ENCODE results near the gene SPINK2.

Gene SPINK2

DNA sequence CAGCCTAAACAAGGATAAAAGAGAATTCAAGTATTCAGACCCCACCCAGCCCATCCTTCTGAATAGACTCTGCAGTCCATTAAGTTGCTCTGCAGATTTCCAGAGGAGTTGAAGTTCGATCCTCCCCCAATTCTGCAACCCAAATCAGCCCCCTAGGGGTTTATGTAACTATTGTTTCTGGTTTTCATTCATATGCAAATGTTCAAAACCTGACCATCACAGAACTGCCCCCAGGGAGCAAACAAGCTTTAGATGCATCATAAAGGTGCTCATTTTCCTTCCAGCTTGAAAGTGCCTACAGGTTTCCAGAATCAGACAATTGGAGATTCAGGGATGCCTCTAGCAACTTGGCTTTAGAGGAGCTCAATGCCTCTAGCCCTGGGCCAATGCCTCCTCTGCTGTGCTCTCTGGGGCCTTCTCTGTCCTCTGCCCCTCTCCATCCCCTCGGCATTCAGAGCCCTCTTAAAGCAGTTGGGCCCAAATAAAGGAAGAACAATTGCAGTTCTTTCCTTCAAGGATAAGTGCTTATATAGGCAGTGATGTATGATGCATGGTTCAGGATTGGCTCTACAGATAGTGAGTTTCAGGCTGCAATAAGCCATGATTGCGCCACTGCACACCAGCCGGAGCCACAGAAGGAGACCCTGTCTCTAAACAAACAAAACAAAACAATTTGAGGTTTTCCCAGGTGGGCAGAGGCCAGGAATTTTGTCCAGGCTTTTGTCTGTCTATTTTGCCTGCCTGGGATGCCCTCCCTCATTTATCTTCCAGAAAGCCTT is 23.5 kb upstream of the SPINK2 start:
- Histone ChIP-seq H3K27me3 (ENCODE audit: insufficient read depth, low read length, poor library complexity, severe bottlenecking) (no peaks in the 10 kb centered on the region), H3K9me3 (ENCODE audit: insufficient read depth, low read depth, low read length) (no peaks in the 10 kb centered on the region), H3F3A (ENCODE audit: low read depth) (no peaks in the 10 kb centered on the region), H3K79me2 (ENCODE audit: insufficient read depth, low read length) (no peaks in the 10 kb centered on the region), H3K4me3 (ENCODE audit: low read length, poor library complexity, severe bottlenecking) (no peak overlapping the region), H2AFZ (ENCODE audit: low read length) (no peak overlapping the region), H3K4me2 (ENCODE audit: low read depth, low read length, poor library complexity, severe bottlenecking) (no peak overlapping the region), H3K9me2 (replicated peaks; ENCODE audit: low read depth, low read length) (no peaks in the 10 kb centered on the region), H3K36me3 (ENCODE audit: insufficient read depth, low read length) (no peaks in the 10 kb centered on the region), H4K20me1 (ENCODE audit: insufficient read depth, low read length, poor library complexity, severe bottlenecking) (no peaks in the 10 kb centered on the region), H3K9ac (ENCODE audit: low read depth, low read length, poor library complexity, severe bottlenecking) (no peak overlapping the region), H3K4me1 (ENCODE audit: insufficient read depth, low read length, poor library complexity, severe bottlenecking) (no peaks in the 10 kb centered on the region)
- TF ChIP-seq, protein P1, sequence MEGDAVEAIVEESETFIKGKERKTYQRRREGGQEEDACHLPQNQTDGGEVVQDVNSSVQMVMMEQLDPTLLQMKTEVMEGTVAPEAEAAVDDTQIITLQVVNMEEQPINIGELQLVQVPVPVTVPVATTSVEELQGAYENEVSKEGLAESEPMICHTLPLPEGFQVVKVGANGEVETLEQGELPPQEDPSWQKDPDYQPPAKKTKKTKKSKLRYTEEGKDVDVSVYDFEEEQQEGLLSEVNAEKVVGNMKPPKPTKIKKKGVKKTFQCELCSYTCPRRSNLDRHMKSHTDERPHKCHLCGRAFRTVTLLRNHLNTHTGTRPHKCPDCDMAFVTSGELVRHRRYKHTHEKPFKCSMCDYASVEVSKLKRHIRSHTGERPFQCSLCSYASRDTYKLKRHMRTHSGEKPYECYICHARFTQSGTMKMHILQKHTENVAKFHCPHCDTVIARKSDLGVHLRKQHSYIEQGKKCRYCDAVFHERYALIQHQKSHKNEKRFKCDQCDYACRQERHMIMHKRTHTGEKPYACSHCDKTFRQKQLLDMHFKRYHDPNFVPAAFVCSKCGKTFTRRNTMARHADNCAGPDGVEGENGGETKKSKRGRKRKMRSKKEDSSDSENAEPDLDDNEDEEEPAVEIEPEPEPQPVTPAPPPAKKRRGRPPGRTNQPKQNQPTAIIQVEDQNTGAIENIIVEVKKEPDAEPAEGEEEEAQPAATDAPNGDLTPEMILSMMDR (conservative IDR thresholded peaks at IDR 0.05; ENCODE audit: low read length) = no peak

DNA sequence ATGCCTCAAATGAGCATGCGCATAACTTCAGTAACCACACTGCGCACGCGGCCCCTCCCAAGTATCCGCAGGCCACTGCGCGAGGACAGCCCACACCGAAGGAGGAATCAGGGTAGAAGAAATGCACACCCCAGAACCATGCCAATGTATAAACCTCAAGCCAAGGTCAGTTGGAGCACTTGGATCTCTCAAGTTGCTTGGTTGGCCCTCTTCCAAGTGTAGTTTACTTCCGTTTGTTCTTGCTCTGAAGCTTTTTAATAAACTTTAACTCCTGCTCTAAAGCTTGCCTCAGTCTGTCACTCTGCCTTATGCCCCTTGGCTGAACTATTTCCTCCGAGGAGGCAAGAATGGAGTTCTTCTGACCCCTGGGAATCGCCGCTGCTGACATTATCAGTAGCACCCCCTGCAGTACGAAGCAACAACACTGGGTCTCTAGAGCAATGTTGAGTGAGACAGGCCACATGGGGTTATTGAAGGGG is 22.0 kb upstream of the SPINK2 start:
- H3K36me3 ChIP-seq (ENCODE audit: insufficient read depth, low read length) = no peaks in the 10 kb centered on the region
- no peak overlapping the region for H3K4me3 ChIP-seq (ENCODE audit: low read length, poor library complexity, severe bottlenecking)
- no peak overlapping the region for H2AFZ ChIP-seq (ENCODE audit: low read length)
- H3K9me2 ChIP-seq (replicated peaks; ENCODE audit: low read depth, low read length) = no peaks in the 10 kb centered on the region
- H4K20me1 ChIP-seq (ENCODE audit: insufficient read depth, low read length, poor library complexity, severe bottlenecking) = no peaks in the 10 kb centered on the region
- H3K27me3 ChIP-seq (ENCODE audit: insufficient read depth, low read length, poor library complexity, severe bottlenecking) = no peaks in the 10 kb centered on the region
- H3K4me1 ChIP-seq (ENCODE audit: insufficient read depth, low read length, poor library complexity, severe bottlenecking) = no peaks in the 10 kb centered on the region
- no peaks in the 10 kb centered on the region for H3F3A ChIP-seq (ENCODE audit: low read depth)
- H3K9ac ChIP-seq (ENCODE audit: low read depth, low read length, poor library complexity, severe bottlenecking) = no peak overlapping the region
- no peaks in the 10 kb centered on the region for H3K9me3 ChIP-seq (ENCODE audit: insufficient read depth, low read depth, low read length)
- TF ChIP-seq EZH2phosphoT487 (IDR thresholded peaks at IDR 0.05; ENCODE audit: borderline replicate concordance) = no peak
- TF ChIP-seq, protein P1 (conservative IDR thresholded peaks at IDR 0.05; ENCODE audit: low read length) = no peak
- no peaks in the 10 kb centered on the region for H3K79me2 ChIP-seq (ENCODE audit: insufficient read depth, low read length)
- no peak overlapping the region for H3K4me2 ChIP-seq (ENCODE audit: low read depth, low read length, poor library complexity, severe bottlenecking)

DNA sequence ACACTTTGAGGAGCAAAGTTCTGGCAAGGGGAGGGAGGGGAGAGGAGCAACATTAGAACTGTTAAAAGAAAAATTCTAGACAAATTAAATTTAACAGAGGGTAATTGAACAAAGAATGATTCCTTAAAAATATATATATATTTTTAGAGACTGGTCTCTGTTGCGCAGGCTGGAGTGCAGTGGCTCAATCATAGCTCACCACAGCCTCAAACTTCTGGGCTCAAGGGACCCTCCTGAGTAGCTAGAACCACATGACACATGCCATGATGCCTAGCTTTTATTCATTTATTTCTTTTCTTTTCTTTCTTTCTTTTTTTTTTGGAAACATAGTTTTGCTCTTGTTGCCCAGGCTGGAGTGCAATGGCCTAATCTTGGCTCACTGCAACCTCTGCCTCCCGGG is 19.1 kb upstream of the SPINK2 start:
- Histone ChIP-seq H3K4me1 (ENCODE audit: insufficient read depth, low read length, poor library complexity, severe bottlenecking) (peaks cover 10% of the 10 kb centered on the region), H3K9ac (ENCODE audit: low read depth, low read length, poor library complexity, severe bottlenecking) (no peak overlapping the region), H3F3A (ENCODE audit: low read depth) (no peaks in the 10 kb centered on the region), H2AFZ (ENCODE audit: low read length) (no peak overlapping the region), H3K36me3 (ENCODE audit: insufficient read depth, low read length) (no peaks in the 10 kb centered on the region), H3K9me2 (replicated peaks; ENCODE audit: low read depth, low read length) (no peaks in the 10 kb centered on the region), H3K27me3 (ENCODE audit: insufficient read depth, low read length, poor library complexity, severe bottlenecking) (no peaks in the 10 kb centered on the region), H4K20me1 (ENCODE audit: insufficient read depth, low read length, poor library complexity, severe bottlenecking) (no peaks in the 10 kb centered on the region), H3K9me3 (ENCODE audit: insufficient read depth, low read depth, low read length) (no peaks in the 10 kb centered on the region), H3K79me2 (ENCODE audit: insufficient read depth, low read length) (no peaks in the 10 kb centered on the region), H3K4me3 (ENCODE audit: low read length, poor library complexity, severe bottlenecking) (no peak overlapping the region), H3K4me2 (ENCODE audit: low read depth, low read length, poor library complexity, severe bottlenecking) (no peak overlapping the region)
- TF ChIP-seq, protein P1 (conservative IDR thresholded peaks at IDR 0.05; ENCODE audit: low read length) = no peak
- no peak for TF ChIP-seq EZH2phosphoT487 (IDR thresholded peaks at IDR 0.05; ENCODE audit: borderline replicate concordance)

Measured in Loucy (cell line).